GM12878 (cell line): Measurements from ENCODE around the gene LRRC8B. TPM values are rescaled to one million over a fixed set of nuclear protein-coding genes. Genes with fewer than 3 reads are reported as not detected.

Source experiments
- ATAC-seq: fragments of 200-7000 bp; cut with Tn5 transposase; 3 replicates; pipeline ENCODE4 v1.9.1; 2020; ENCODE audit warnings: mild to moderate bottlenecking, moderate library complexity
- BruUV-seq: library from RNA; stranded (reverse); fragments of 400-500 nt; replicated peaks from 2 replicates; lab custom pipeline; 2021; lab: Mats Ljungman, UMichigan
- CTCF ChIA-PET: fragments of 300-600 bp; sonication (Branson Sonifier 250); formaldehyde crosslinking; extraction: SDS; loops from one replicate; lab custom pipeline; 2021; ENCODE audit warnings: inconsistent platforms; lab: Yijun Ruan, JAX
- POLR2A ChIA-PET: fragments of 350-600 bp; formaldehyde crosslinking; extraction: SDS; loops from one replicate; lab custom pipeline; 2021; ENCODE audit warnings: inconsistent platforms; lab: Charles Lee
- RAD21 ChIA-PET: fragments of 300-600 bp; sonication (Branson Sonifier 250); formaldehyde crosslinking; loops from one replicate; lab custom pipeline; 2023; ENCODE audit warnings: antibody characterized with exemption; ENCODE audit not compliant: unreplicated experiment; lab: Charles Lee
- SMC1A ChIA-PET: fragments of 300-600 bp; sonication (Branson Sonifier 250); formaldehyde crosslinking; loops from one replicate; lab custom pipeline; 2023; ENCODE audit not compliant: unreplicated experiment, uncharacterized antibody; lab: Charles Lee
- DNase-seq: peaks from one replicate; pipeline ENCODE4 v3.0.0-alpha.2; 2011; ENCODE audit warnings: low read depth, low spot score
- FAIRE-seq: peaks from 3 replicates; lab custom pipeline; 2011; peaks lifted over from hg19 to GRCh38; lab: Jason Lieb, UNC
- H2AFZ ChIP-seq: 2 replicates; pipeline ENCODE4 v1.6.0; 2011; ENCODE audit warnings: low read depth, low read length, control low read depth; ENCODE audit not compliant: control insufficient read depth
- H3K27ac ChIP-seq: 2 replicates; pipeline ENCODE4 v1.5.1; 2011; ENCODE audit warnings: control low read depth; ENCODE audit not compliant: control insufficient read depth, insufficient read depth
- H3K27me3 ChIP-seq, 2 experiments: replicated peaks in 1 of 2; 2 replicates each; pipeline versions ENCODE4 v1.6.0 to v1.6.1; 2011; ENCODE audit warnings: low read length in 1 of 2; ENCODE audit not compliant: control insufficient read depth in 2 of 2, insufficient read depth in 2 of 2
- H3K36me3 ChIP-seq, 2 experiments: 2 replicates each; pipeline ENCODE4 v1.5.1; 2011; ENCODE audit warnings: low read length in 1 of 2; ENCODE audit not compliant: control insufficient read depth in 2 of 2, insufficient read depth in 2 of 2
- H3K4me1 ChIP-seq: 2 replicates; pipeline ENCODE4 v1.6.1; 2011; ENCODE audit warnings: mild to moderate bottlenecking, low read length, moderate library complexity, mixed read lengths; ENCODE audit not compliant: control insufficient read depth, insufficient read depth
- H3K4me2 ChIP-seq: 2 replicates; pipeline ENCODE4 v1.6.0; 2011; ENCODE audit warnings: control low read depth; ENCODE audit not compliant: control insufficient read depth, insufficient read depth
- H3K4me3 ChIP-seq: fragments of 200-600 bp; sonication (generic); 2 replicates; pipeline ENCODE4 v1.5.1; 2016
- H3K79me2 ChIP-seq: 2 replicates; pipeline ENCODE4 v1.6.0; 2011; ENCODE audit warnings: low read length; ENCODE audit not compliant: control insufficient read depth, insufficient read depth
- H3K9ac ChIP-seq: 2 replicates; pipeline ENCODE4 v1.8.0; 2011; ENCODE audit warnings: low read length, control low read depth, mixed read lengths; ENCODE audit not compliant: control insufficient read depth, insufficient read depth
- H3K9me3 ChIP-seq: replicated peaks from 3 replicates; pipeline ENCODE4 v1.5.1; 2011; ENCODE audit warnings: mild to moderate bottlenecking, low read length; ENCODE audit not compliant: control insufficient read depth, insufficient read depth
- H4K20me1 ChIP-seq: 2 replicates; pipeline ENCODE4 v1.6.0; 2011; ENCODE audit not compliant: control insufficient read depth, insufficient read depth
- BACH1 ChIP-seq: fragments of 450-650 bp; IDR thresholded peaks from 2 replicates; pipeline ENCODE4 v1.6.1; 2017; ENCODE audit warnings: mild to moderate bottlenecking, borderline replicate concordance
- CBX3 ChIP-seq: fragments of 200-600 bp; sonication (generic); IDR thresholded peaks from 2 replicates; pipeline ENCODE4 v1.6.1; 2016; ENCODE audit warnings: low read depth, borderline replicate concordance
- MTA3 ChIP-seq: IDR thresholded peaks from 2 replicates; pipeline ENCODE4 v1.6.1; 2012; ENCODE audit warnings: low read length, inconsistent platforms, borderline replicate concordance
- PML ChIP-seq: IDR thresholded peaks from 2 replicates; pipeline ENCODE4 v1.6.1; 2012; ENCODE audit warnings: low read length, inconsistent platforms
- SP1 ChIP-seq: IDR thresholded peaks from one replicate; pipeline ENCODE4 v1.6.1; 2011; ENCODE audit warnings: low read depth, low read length
- WGBS: methylation state at CpG from one replicate; pipeline ENCODE4 v1.1.6; 2016; ENCODE audit warnings: low lambda C conversion rate; ENCODE audit not compliant: insufficient replicate concordance, insufficient coverage; ENCODE audit errors: missing lambda C conversion rate; 5-methylcytosine and 5-hydroxymethylcytosine counted together
- in situ Hi-C: fragments of 300-500 bp; cut with MboI; formaldehyde crosslinking; loops from 9 replicates; pipeline ENCODE4 v1.14.3; 2018; ENCODE audit warnings: mixed read lengths
- intact Hi-C: fragments of 100-400 bp; cut with micrococcal nuclease; formaldehyde crosslinking; loops from one replicate; pipeline ENCODE4 v1.14.2; 2022; ENCODE audit not compliant: unreplicated experiment
- polyA plus RNA-seq, 11 experiments: library from polyadenylated mRNA; depleted of rRNA in 4 of 11; unstranded in 6 of 11; stranded (reverse) in 5 of 11; fragments of >200 nt; fragmentation: Nextera tagmentation in 4 of 11; fragmentation: Illumina TruSeq in 1 of 11; extraction: Ambion mirVana in 4 of 11; extraction: Trizol in 1 of 11; gene quantifications; 1 replicate in 1 of 11; 2 replicates in 10 of 11; pipeline versions ENCODE4 v1.2.1 to v1.2.3, GENCODE V29; 2011 to 2016; ENCODE audit warnings: inconsistent platforms in 2 of 11, missing spikeins in 2 of 11, low read depth in 1 of 11
- total RNA-seq, 4 experiments: library from RNA; depleted of rRNA in 3 of 4; stranded (reverse); fragments of >200 nt in 3 of 4; fragmentation: Illumina TruSeq in 1 of 4; extraction: Trizol in 1 of 4; gene quantifications; 2 replicates each; pipeline versions ENCODE4 v1.2.1 to v1.2.3, GENCODE V29; 2013 to 2021
- TF ChIP-seq, protein P1 (sequence below): IDR thresholded peaks from 2 replicates; pipeline ENCODE4 v1.6.1; 2011; ENCODE audit warnings: low read depth, low read length, improper control_type of control experiment, borderline replicate concordance
- TF ChIP-seq, protein P2 (sequence below): fragments of 150-350 bp; IDR thresholded peaks from 2 replicates; pipeline ENCODE4 v1.6.1; 2016; ENCODE audit warnings: low read depth, low read length
- TF ChIP-seq, protein P3 (sequence below): IDR thresholded peaks from 2 replicates; pipeline ENCODE4 v1.6.1; 2011; ENCODE audit warnings: mild to moderate bottlenecking, low read depth, low read length, moderate library complexity; ENCODE audit not compliant: insufficient replicate concordance
- TF ChIP-seq, protein P4 (sequence below), 3 experiments: IDR thresholded peaks in 2 of 3; conservative IDR thresholded peaks in 1 of 3; 2 replicates each; pipeline ENCODE4 v1.5.1; 2011; ENCODE audit warnings: low read depth in 3 of 3, low read length in 3 of 3, mild to moderate bottlenecking in 3 of 3, control low read depth in 2 of 3, moderate library complexity in 2 of 3, inconsistent platforms in 1 of 3, mixed read lengths in 1 of 3; ENCODE audit not compliant: control insufficient read depth in 2 of 3, insufficient read depth in 1 of 3; ENCODE audit errors: extremely low read depth in 1 of 3

The LRRC8B gene
- total and polyA plus RNA-seq, 10 of the 15 experiments (the other 5 are each of a cell fraction or from before 2014, with no cell fraction given): 1.3 to 9.2 (median 5.4) TPM

DNA sequence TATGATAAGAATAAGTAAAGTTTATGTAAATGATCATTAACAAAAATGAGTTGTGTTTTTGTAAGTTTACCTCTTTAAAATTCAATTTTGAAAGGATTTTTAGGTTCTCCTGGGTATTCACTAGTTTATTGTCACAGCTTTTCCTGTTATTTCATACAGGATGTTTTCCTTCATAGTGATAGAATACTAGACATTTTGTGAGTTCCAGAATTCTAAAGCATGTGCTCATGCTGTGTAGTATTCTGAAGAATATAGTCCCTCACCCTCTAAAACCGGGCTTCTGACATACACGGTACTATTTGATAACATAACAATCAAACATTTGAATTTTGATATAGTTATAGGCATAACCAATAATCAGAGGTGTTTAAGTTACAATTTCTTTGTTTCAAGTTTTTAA lies 118.9 kb downstream of the LRRC8B start:
- H2AFZ ChIP-seq: no peak overlapping the region
- no peaks in the 10 kb centered on the region for H3K27me3 ChIP-seq
- intact Hi-C loops (no loop called here), in situ Hi-C loops (loop anchor here (25.0 kb wide), 1 partner anchor 344 kb away; the partner anchor contains the start of gene ZNF326)
- H3K9ac ChIP-seq: no peak overlapping the region
- DNase-seq: no peak
- no peaks in the 10 kb centered on the region for H4K20me1 ChIP-seq
- TF ChIP-seq SP1 (no peak), BACH1 (no peak), MTA3 (no peak), CBX3 (no peak), PML (no peak)
- TF ChIP-seq, protein P1, sequence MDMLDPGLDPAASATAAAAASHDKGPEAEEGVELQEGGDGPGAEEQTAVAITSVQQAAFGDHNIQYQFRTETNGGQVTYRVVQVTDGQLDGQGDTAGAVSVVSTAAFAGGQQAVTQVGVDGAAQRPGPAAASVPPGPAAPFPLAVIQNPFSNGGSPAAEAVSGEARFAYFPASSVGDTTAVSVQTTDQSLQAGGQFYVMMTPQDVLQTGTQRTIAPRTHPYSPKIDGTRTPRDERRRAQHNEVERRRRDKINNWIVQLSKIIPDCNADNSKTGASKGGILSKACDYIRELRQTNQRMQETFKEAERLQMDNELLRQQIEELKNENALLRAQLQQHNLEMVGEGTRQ: no peak
- TF ChIP-seq, protein P2, sequence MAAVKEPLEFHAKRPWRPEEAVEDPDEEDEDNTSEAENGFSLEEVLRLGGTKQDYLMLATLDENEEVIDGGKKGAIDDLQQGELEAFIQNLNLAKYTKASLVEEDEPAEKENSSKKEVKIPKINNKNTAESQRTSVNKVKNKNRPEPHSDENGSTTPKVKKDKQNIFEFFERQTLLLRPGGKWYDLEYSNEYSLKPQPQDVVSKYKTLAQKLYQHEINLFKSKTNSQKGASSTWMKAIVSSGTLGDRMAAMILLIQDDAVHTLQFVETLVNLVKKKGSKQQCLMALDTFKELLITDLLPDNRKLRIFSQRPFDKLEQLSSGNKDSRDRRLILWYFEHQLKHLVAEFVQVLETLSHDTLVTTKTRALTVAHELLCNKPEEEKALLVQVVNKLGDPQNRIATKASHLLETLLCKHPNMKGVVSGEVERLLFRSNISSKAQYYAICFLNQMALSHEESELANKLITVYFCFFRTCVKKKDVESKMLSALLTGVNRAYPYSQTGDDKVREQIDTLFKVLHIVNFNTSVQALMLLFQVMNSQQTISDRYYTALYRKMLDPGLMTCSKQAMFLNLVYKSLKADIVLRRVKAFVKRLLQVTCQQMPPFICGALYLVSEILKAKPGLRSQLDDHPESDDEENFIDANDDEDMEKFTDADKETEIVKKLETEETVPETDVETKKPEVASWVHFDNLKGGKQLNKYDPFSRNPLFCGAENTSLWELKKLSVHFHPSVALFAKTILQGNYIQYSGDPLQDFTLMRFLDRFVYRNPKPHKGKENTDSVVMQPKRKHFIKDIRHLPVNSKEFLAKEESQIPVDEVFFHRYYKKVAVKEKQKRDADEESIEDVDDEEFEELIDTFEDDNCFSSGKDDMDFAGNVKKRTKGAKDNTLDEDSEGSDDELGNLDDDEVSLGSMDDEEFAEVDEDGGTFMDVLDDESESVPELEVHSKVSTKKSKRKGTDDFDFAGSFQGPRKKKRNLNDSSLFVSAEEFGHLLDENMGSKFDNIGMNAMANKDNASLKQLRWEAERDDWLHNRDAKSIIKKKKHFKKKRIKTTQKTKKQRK: no peak
- TF ChIP-seq, protein P3, sequence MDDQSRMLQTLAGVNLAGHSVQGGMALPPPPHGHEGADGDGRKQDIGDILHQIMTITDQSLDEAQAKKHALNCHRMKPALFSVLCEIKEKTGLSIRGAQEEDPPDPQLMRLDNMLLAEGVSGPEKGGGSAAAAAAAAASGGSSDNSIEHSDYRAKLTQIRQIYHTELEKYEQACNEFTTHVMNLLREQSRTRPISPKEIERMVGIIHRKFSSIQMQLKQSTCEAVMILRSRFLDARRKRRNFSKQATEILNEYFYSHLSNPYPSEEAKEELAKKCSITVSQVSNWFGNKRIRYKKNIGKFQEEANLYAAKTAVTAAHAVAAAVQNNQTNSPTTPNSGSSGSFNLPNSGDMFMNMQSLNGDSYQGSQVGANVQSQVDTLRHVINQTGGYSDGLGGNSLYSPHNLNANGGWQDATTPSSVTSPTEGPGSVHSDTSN: no peak
- TF ChIP-seq, protein P4, sequence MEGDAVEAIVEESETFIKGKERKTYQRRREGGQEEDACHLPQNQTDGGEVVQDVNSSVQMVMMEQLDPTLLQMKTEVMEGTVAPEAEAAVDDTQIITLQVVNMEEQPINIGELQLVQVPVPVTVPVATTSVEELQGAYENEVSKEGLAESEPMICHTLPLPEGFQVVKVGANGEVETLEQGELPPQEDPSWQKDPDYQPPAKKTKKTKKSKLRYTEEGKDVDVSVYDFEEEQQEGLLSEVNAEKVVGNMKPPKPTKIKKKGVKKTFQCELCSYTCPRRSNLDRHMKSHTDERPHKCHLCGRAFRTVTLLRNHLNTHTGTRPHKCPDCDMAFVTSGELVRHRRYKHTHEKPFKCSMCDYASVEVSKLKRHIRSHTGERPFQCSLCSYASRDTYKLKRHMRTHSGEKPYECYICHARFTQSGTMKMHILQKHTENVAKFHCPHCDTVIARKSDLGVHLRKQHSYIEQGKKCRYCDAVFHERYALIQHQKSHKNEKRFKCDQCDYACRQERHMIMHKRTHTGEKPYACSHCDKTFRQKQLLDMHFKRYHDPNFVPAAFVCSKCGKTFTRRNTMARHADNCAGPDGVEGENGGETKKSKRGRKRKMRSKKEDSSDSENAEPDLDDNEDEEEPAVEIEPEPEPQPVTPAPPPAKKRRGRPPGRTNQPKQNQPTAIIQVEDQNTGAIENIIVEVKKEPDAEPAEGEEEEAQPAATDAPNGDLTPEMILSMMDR (IDR thresholded peaks at IDR 0.05 in 2 of 3, conservative IDR thresholded peaks at IDR 0.05 in 1 of 3; ENCODE audit: control insufficient read depth in 2 of 3, extremely low read depth in 1 of 3, insufficient read depth in 1 of 3, low read depth in 3 of 3, low read length in 3 of 3): no peak
- ChIA-PET SMC1A (interaction anchor here (0.9 to 20.4 kb wide), 7 partner anchors 8 to 119 kb away, joined by 3 to 353 read pairs (median 5); no protein-coding TSS in a partner anchor), POLR2A (interaction anchor here (0.7 to 2.2 kb wide), 4 partner anchors 13 to 26 kb away, joined by 3 to 8 read pairs (median 6); no protein-coding TSS in a partner anchor), RAD21 (interaction anchor here (0.8 to 2.3 kb wide), 7 partner anchors 26 to 120 kb away, joined by 3 to 8 read pairs (median 5); no protein-coding TSS in a partner anchor), CTCF (interaction anchor here (1.2 to 6.3 kb wide), 4 partner anchors 8 to 120 kb away, joined by 3 to 33 read pairs (median 12); no protein-coding TSS in a partner anchor)
- H3K79me2 ChIP-seq: peaks cover 20% of the 10 kb centered on the region
- H3K9me3 ChIP-seq: peaks cover 6% of the 10 kb centered on the region
- BruUV-seq: no TSS peak
- H3K4me3 ChIP-seq: no peak overlapping the region
- H3K36me3 ChIP-seq: 0 out of 4 replicates have a peak, but pooled peaks cover 0 to 3% of the 10 kb centered on the region in 2 experiments
- no peaks in the 10 kb centered on the region for H3K4me1 ChIP-seq
- H3K27ac ChIP-seq: no peak overlapping the region
- FAIRE-seq: no peak
- ATAC-seq: no peak
- 96% methylated on average over 2 of the region's 2 CpGs for whole genome bisulfite sequencing
- no peak overlapping the region for H3K4me2 ChIP-seq
